ENCODE measurements around the gene MYH2. TPM values are rescaled to one million over a fixed set of nuclear protein-coding genes. Genes with fewer than 3 reads are reported as not detected.
A peak's percentile ranks its signal among the peaks of the same experiment; 100 is the strongest.

The MYH2 gene
- total and polyA plus RNA-seq, 2 of the 13 experiments (the other 11 are each of a cell fraction or from before 2014, with no cell fraction given), result not detected

- TF ChIP-seq ZNF333 (CRISPR knock-in tag; IDR thresholded peaks at IDR 0.05; ENCODE audit: borderline replicate concordance), result no peak
- no peak for TF ChIP-seq ELK4 (CRISPR knock-in tag; IDR thresholded peaks at IDR 0.05; ENCODE audit: borderline replicate concordance)
- no peak for TF ChIP-seq BRD4 (CRISPR knock-in tag; IDR thresholded peaks at IDR 0.05)
Observed at GRCh38 chr17:10526517-10526916, 22.9 kb downstream of the MYH2 start (continued).

- H3K27ac ChIP-seq (ENCODE audit: extremely low read length, insufficient read depth, low read length), result no peak overlapping the region
- no peak overlapping the region for H3K4me3 ChIP-seq (replicated peaks in 1 of 3; ENCODE audit: insufficient read depth in 1 of 3, low read depth in 2 of 3, low read length in 3 of 3)
- peaks cover 0 to 19% of the 10 kb centered on the region in 2 experiments; a peak in 1 of 5 replicates for H3K27me3 ChIP-seq (ENCODE audit: control insufficient read depth in 1 of 2, insufficient read depth in 2 of 2, low read length in 2 of 2)
- H3K9me3 ChIP-seq (ENCODE audit: low read length), result no peaks in the 10 kb centered on the region
- no peaks in the 10 kb centered on the region for H4K20me1 ChIP-seq (ENCODE audit: insufficient read depth, low read length)
- H3K4me2 ChIP-seq (ENCODE audit: low read depth, low read length), result no peak overlapping the region
- intact Hi-C loops (cut with micrococcal nuclease; ENCODE audit: unreplicated experiment), result no loop called here
- TF ChIP-seq MTF2 (CRISPR knock-in tag; IDR thresholded peaks at IDR 0.05; ENCODE audit: borderline replicate concordance) (no peak), ZNF343 (CRISPR knock-in tag; IDR thresholded peaks at IDR 0.05) (no peak), KDM2A (CRISPR knock-in tag; IDR thresholded peaks at IDR 0.05; ENCODE audit: borderline replicate concordance, low read depth) (no peak), RBM39 (IDR thresholded peaks at IDR 0.05; ENCODE audit: low read depth, low read length, poor library complexity, severe bottlenecking) (no peak), MEIS1 (CRISPR knock-in tag; IDR thresholded peaks at IDR 0.05; ENCODE audit: borderline replicate concordance) (no peak), ZNF24 (IDR thresholded peaks at IDR 0.05) (no peak), KAT7 (CRISPR knock-in tag; IDR thresholded peaks at IDR 0.05; ENCODE audit: borderline replicate concordance) (no peak), MLX (CRISPR knock-in tag; IDR thresholded peaks at IDR 0.05) (no peak), CEBPB (IDR thresholded peaks at IDR 0.05; ENCODE audit: borderline replicate concordance, low read depth, low read length) (peak; percentile 67; the same call in 1 of the 2 replicates), ATF7 (IDR thresholded peaks at IDR 0.05) (peak; percentile 36; the same call in 1 of the 2 replicates), ATF7 (CRISPR knock-in tag; IDR thresholded peaks at IDR 0.05) (no peak), ZMAT5 (CRISPR knock-in tag; IDR thresholded peaks at IDR 0.05; ENCODE audit: borderline replicate concordance, low read depth) (no peak)
- in situ Hi-C loops (cut with HindIII; ENCODE audit: extremely low pct_ligation_motif_present, low pct_unique_long_range_greater_than_20kb), result no loop called here
- DNase-seq (ENCODE audit: low spot score), result no peak
- H2AFZ ChIP-seq (ENCODE audit: low read length), result no peak overlapping the region
- H3K4me1 ChIP-seq (ENCODE audit: insufficient read depth, low read length), result peaks cover 12% of the 10 kb centered on the region; the same call in 1 of the 2 replicates
- no peaks in the 10 kb centered on the region for H3K79me2 ChIP-seq (ENCODE audit: insufficient read depth, low read length)
- H3K36me3 ChIP-seq (replicated peaks in 1 of 2; ENCODE audit: control insufficient read depth in 1 of 2, insufficient read depth in 2 of 2, low read length in 2 of 2), result no peaks in the 10 kb centered on the region
- CTCF ChIA-PET (ENCODE audit: low intra/inter-chr PET ratio, low total read pairs), result no interaction called here
- H3K9ac ChIP-seq (ENCODE audit: insufficient read depth, low read depth, low read length), result no peak overlapping the region
- ATAC-seq, result no peak
- FAIRE-seq, result no peak
- POLR2A ChIA-PET, result no interaction called here
- BruUV-seq (replicated peaks), result no TSS peak
- WGBS (ENCODE audit: low lambda C conversion rate), result 31% methylated on average over 7 of the region's 7 CpGs
Observed at GRCh38 chr17:10523064-10523463, 26.4 kb downstream of the MYH2 start.

Measured in HepG2 (cell line).